ENCODE results near the gene KRTAP9-6. TPM values are rescaled to one million over a fixed set of nuclear protein-coding genes. Genes with fewer than 3 reads are reported as not detected.

The KRTAP9-6 gene
- total RNA-seq, 2 donors from 2014 or later = not detected

GRCh38 chr17:41301916-41302901 lies 37.0 kb downstream of the KRTAP9-6 start, which contains the start of gene KRTAP29-1:
TSS of gene KRTAP29-1 (minus strand) at chr17:41302851. CDS start at chr17:41302851, 0 bp downstream.
- peak within 1 kb of the TSS in 1 of 2 donors; percentile 46 for H3K27ac Mint-ChIP-seq
- peaks cover 5 to 6% of the 10 kb centered on the region in 2 donors for H3K9me3 Mint-ChIP-seq
- H3K36me3 Mint-ChIP-seq = peaks cover 7 to 14% of the 10 kb centered on the region in 2 donors
- DNase-seq (ENCODE audit: low spot score in 2 of 2) (no peak), ATAC-seq (no peak)

GRCh38 chr17:41302981-41303380 lies 37.8 kb downstream of the KRTAP9-6 start:
- Mint-ChIP-seq H3K9me3 (peaks cover 5 to 6% of the 10 kb centered on the region in 2 donors), H3K27ac (no peak overlapping the region), H3K36me3 (peaks cover 7 to 14% of the 10 kb centered on the region in 2 donors)
- ATAC-seq = no peak
- DNase-seq (ENCODE audit: low spot score in 2 of 2) = no peak

- DNase-seq (ENCODE audit: low spot score in 2 of 2) (no peak), ATAC-seq (no peak)
- peaks cover 5 to 6% of the 10 kb centered on the region in 2 donors for H3K9me3 Mint-ChIP-seq
- no peak overlapping the region for H3K27ac Mint-ChIP-seq
- H3K36me3 Mint-ChIP-seq = peaks cover 7 to 14% of the 10 kb centered on the region in 2 donors
Measured at GRCh38 chr17:41304091-41304490, 38.9 kb downstream of the KRTAP9-6 start.

- ATAC-seq (no peak), DNase-seq (ENCODE audit: low spot score in 2 of 2) (no peak)
- Mint-ChIP-seq H3K36me3 (no peaks in the 10 kb centered on the region), H3K27ac (peak overlapping the region; percentile 37 to 90), H3K9me3 (no peaks in the 10 kb centered on the region)
Measured at GRCh38 chr17:41307647-41308046, 42.5 kb downstream of the KRTAP9-6 start.

GRCh38 chr17:41308251-41308917 lies 43.2 kb downstream of the KRTAP9-6 start:
- Mint-ChIP-seq H3K36me3 (no peaks in the 10 kb centered on the region), H3K9me3 (no peaks in the 10 kb centered on the region), H3K27ac (peak overlapping the region; percentile 75 to 90)
- DNase-seq (ENCODE audit: low spot score in 2 of 2) (peak in 1 of 2 donors; percentile 73), ATAC-seq (peak; percentile 77 to 80)

DNA sequence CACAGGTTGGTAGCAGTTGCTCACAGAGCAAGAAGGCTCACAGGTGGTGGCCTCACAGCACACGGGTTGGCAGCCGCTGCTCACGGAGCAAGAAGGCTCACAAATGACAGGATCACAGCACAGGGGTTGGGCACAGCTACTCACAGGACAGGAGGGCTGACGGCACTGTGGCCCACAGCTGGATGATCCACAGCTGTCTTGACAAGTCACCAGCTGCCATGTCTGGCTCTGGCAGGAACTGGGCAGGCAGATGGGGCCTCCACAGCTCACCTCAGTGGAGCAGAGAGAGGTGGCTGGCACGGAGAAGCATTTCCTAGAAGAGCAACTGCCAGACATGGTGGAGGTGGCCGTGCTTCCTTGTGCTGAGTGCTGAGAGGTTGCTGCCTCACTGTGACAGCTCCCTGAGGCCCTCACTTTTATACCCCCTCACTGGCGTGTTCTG lies 43.8 kb downstream of the KRTAP9-6 start, which contains the start of gene KRTAP16-1:
TSS of gene KRTAP16-1 (minus strand) at position 392 of the 442 bp plus-strand sequence. CDS start at position 336, 56 bp downstream.
- DNase-seq (ENCODE audit: low spot score in 2 of 2) (no peak), ATAC-seq (peak; percentile 70 to 73)
- peak within 1 kb of the TSS; percentile 75 to 90 for H3K27ac Mint-ChIP-seq
- no peaks in the 10 kb centered on the region for H3K9me3 Mint-ChIP-seq
- no peaks in the 10 kb centered on the region for H3K36me3 Mint-ChIP-seq

DNA sequence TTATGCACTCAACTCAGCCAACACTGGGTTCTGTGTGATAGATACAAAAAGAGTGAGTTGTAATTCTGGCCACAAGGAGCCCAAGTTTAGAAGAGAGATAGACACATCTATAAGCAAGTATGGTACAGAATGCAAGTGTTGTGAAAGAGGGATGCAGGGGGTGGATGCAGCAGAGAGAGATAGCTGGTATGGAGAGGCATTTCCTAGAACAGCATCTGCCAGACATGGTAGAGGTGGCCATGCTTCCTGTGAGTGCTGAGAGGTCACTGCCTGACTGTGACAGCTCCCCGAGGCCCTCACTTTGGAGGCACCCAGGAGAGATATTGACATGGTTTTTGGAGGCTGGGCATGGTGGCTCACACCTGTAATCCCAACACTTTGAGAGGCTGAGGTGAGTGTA lies 45.9 kb downstream of the KRTAP9-6 start:
- Mint-ChIP-seq H3K9me3 (no peaks in the 10 kb centered on the region), H3K36me3 (no peaks in the 10 kb centered on the region), H3K27ac (no peak overlapping the region)
- no peak for ATAC-seq
- no peak for DNase-seq (ENCODE audit: low spot score in 2 of 2)

DNA sequence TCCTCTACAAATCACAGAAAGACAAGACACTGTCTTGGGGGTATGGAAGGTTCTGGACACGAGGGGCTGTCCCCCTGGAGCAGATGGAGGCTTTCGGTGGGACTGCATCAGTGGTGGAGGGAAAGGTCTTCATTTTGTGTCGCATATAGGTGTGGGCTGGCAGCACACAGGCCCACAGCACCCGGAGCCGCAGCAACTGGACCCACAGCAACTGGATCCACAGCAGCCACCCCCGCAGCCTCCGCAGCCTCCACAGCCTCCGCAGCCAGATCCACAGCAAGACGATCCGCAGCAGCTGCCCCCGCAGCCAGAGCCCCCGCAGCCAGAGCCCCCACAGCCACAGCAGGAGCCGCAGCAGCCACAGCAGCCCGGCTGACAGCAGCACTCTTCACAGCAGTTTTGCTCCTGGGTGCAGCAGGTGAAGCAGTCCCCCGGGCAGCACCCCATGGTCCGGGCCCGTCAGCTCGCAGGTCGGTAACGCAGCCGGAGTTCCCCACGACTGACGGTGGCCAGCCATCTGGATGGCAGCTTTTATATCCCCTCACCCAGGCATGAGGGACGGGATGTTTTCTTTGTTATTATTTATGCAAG lies 50.1 kb downstream of the KRTAP9-6 start, which contains the start of gene KRTAP17-1:
TSS of gene KRTAP17-1 (minus strand) at position 507 of the 591 bp plus-strand sequence. CDS start at position 447, 60 bp downstream.
- Mint-ChIP-seq H3K27ac (no peak within 1 kb of the TSS), H3K36me3 (peaks cover 8 to 14% of the 10 kb centered on the region in 2 donors), H3K9me3 (peaks cover 8 to 11% of the 10 kb centered on the region in 2 donors)
- ATAC-seq = no peak
- DNase-seq (ENCODE audit: low spot score in 2 of 2) = no peak

Other genes starting within 250 kb of the KRTAP9-6 start
- gene KRTAP1-5, start 238.2 kb upstream of the KRTAP9-6 start, total RNA-seq = not detected
- gene KRTAP1-4, start 235.2 kb upstream of the KRTAP9-6 start, total RNA-seq = not detected
- gene KRTAP1-3, start 230.5 kb upstream of the KRTAP9-6 start, total RNA-seq = not detected
- not detected for gene KRTAP1-1, start 223.9 kb upstream of the KRTAP9-6 start, total RNA-seq
- gene KRTAP2-1, start 218.1 kb upstream of the KRTAP9-6 start, total RNA-seq = not detected
- gene KRTAP2-2, start 210.1 kb upstream of the KRTAP9-6 start, total RNA-seq = not detected
- gene KRTAP2-3, start 205.3 kb upstream of the KRTAP9-6 start, total RNA-seq = not detected
- not detected for gene KRTAP2-4, start 199.5 kb upstream of the KRTAP9-6 start, total RNA-seq
- not detected for gene KRTAP4-7, start 181.2 kb upstream of the KRTAP9-6 start, total RNA-seq
- not detected for gene KRTAP4-8, start 167.2 kb upstream of the KRTAP9-6 start, total RNA-seq
- gene KRTAP4-16, start 163.2 kb upstream of the KRTAP9-6 start, total RNA-seq = not detected
- not detected for gene KRTAP4-9, start 160.0 kb upstream of the KRTAP9-6 start, total RNA-seq
- not detected for gene KRTAP4-11, start 147.0 kb upstream of the KRTAP9-6 start, total RNA-seq
- not detected for gene KRTAP4-12, start 141.2 kb upstream of the KRTAP9-6 start, total RNA-seq
- not detected for gene KRTAP4-6, start 124.8 kb upstream of the KRTAP9-6 start, total RNA-seq
- gene KRTAP4-5, start 115.6 kb upstream of the KRTAP9-6 start, total RNA-seq = not detected
- gene KRTAP4-4, start 104.6 kb upstream of the KRTAP9-6 start, total RNA-seq = not detected
- gene KRTAP4-3, start 97.2 kb upstream of the KRTAP9-6 start, total RNA-seq = not detected
- gene KRTAP4-2, start 87.2 kb upstream of the KRTAP9-6 start, total RNA-seq = not detected
- not detected for gene KRTAP4-1, start 80.5 kb upstream of the KRTAP9-6 start, total RNA-seq
- gene KRTAP9-1, start 75.5 kb upstream of the KRTAP9-6 start, total RNA-seq = not detected
- not detected for gene KRTAP9-2, start 38.7 kb upstream of the KRTAP9-6 start, total RNA-seq
- not detected for gene KRTAP9-3, start 32.9 kb upstream of the KRTAP9-6 start, total RNA-seq
- not detected for gene KRTAP9-8, start 27.4 kb upstream of the KRTAP9-6 start, total RNA-seq
- gene KRTAP9-4, start 15.7 kb upstream of the KRTAP9-6 start, total RNA-seq = not detected
- gene KRTAP9-9, start 10.0 kb upstream of the KRTAP9-6 start, total RNA-seq = not detected
- not detected for gene KRTAP9-7, start 10.3 kb downstream of the KRTAP9-6 start, total RNA-seq
- gene KRTAP29-1, start 37.5 kb downstream of the KRTAP9-6 start, total RNA-seq = not detected
- gene KRTAP16-1, start 43.9 kb downstream of the KRTAP9-6 start, total RNA-seq = not detected
- gene KRTAP17-1, start 50.3 kb downstream of the KRTAP9-6 start, total RNA-seq = not detected
- not detected for gene KRT33A, start 85.5 kb downstream of the KRTAP9-6 start, total RNA-seq
- gene KRT33B, start 104.4 kb downstream of the KRTAP9-6 start, total RNA-seq = not detected
- not detected for gene KRT34, start 116.9 kb downstream of the KRTAP9-6 start, total RNA-seq
- gene KRT31, start 132.2 kb downstream of the KRTAP9-6 start, total RNA-seq = not detected
- gene KRT37, start 159.2 kb downstream of the KRTAP9-6 start, total RNA-seq = not detected
- not detected for gene KRT38, start 175.6 kb downstream of the KRTAP9-6 start, total RNA-seq
- gene KRT32, start 202.0 kb downstream of the KRTAP9-6 start, total RNA-seq = not detected
- gene KRT35, start 215.8 kb downstream of the KRTAP9-6 start, total RNA-seq = not detected
- not detected for gene KRT36, start 224.5 kb downstream of the KRTAP9-6 start, total RNA-seq
- not detected for gene KRT13, start 240.2 kb downstream of the KRTAP9-6 start, total RNA-seq

Measured in activated naive CD4-positive, alpha-beta T cell treated with anti-CD3 and anti-CD28 coated beads, Interleukin-2, amount 50 U/mL, for 72 hours (primary cell).